ENCODE results near the gene SRGAP1.

DNA sequence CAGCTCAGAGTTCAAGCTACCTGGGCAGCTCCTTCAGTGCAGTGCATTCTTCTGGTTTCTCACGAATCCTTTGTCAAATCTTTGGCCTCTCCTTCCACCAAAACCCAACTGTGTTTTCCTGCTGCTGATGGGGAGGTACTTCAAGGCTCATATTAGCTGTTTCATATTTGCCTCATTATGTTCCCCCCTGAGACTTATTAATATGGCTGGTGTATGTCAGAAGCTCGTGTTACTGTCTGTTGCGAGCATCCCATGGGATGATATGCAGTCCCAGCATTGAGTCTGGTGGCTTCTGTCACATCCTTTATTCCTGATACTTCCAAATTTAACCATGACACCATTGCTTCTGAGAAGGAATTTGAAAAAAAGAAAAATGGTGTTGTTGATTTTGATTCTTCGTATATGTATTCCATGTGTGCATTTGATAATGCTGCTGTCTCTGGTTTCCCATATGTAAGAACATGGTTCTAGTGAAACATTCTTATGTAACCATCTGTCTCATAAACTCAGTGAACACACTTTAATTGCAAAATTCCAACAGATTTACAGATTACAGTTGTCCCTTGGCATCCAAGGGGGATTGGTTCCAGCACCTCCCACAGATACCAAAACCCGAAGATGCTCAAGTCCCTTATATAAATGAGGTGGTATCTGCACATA is 228.5 kb downstream of the SRGAP1 start:
- no peak for TF ChIP-seq POLR2AphosphoS5 (IDR thresholded peaks at IDR 0.05; ENCODE audit: low read depth, low read length)
- TF ChIP-seq, protein P1, sequence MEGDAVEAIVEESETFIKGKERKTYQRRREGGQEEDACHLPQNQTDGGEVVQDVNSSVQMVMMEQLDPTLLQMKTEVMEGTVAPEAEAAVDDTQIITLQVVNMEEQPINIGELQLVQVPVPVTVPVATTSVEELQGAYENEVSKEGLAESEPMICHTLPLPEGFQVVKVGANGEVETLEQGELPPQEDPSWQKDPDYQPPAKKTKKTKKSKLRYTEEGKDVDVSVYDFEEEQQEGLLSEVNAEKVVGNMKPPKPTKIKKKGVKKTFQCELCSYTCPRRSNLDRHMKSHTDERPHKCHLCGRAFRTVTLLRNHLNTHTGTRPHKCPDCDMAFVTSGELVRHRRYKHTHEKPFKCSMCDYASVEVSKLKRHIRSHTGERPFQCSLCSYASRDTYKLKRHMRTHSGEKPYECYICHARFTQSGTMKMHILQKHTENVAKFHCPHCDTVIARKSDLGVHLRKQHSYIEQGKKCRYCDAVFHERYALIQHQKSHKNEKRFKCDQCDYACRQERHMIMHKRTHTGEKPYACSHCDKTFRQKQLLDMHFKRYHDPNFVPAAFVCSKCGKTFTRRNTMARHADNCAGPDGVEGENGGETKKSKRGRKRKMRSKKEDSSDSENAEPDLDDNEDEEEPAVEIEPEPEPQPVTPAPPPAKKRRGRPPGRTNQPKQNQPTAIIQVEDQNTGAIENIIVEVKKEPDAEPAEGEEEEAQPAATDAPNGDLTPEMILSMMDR (IDR thresholded peaks at IDR 0.05), result no peak
- TF ChIP-seq TCF7L2 (IDR thresholded peaks at IDR 0.05; ENCODE audit: low read depth, low read length), result no peak
